HG02588 (cell line): Measurements from ENCODE around the gene P2RX1.

Source experiments
- ATAC-seq: cut with Tn5 transposase; IDR thresholded peaks from one replicate; pipeline ENCODE4 v1.9.1; 2021; ENCODE audit warnings: mild to moderate bottlenecking, moderate library complexity; ENCODE audit not compliant: unreplicated experiment

P2RX1 gene

DNA sequence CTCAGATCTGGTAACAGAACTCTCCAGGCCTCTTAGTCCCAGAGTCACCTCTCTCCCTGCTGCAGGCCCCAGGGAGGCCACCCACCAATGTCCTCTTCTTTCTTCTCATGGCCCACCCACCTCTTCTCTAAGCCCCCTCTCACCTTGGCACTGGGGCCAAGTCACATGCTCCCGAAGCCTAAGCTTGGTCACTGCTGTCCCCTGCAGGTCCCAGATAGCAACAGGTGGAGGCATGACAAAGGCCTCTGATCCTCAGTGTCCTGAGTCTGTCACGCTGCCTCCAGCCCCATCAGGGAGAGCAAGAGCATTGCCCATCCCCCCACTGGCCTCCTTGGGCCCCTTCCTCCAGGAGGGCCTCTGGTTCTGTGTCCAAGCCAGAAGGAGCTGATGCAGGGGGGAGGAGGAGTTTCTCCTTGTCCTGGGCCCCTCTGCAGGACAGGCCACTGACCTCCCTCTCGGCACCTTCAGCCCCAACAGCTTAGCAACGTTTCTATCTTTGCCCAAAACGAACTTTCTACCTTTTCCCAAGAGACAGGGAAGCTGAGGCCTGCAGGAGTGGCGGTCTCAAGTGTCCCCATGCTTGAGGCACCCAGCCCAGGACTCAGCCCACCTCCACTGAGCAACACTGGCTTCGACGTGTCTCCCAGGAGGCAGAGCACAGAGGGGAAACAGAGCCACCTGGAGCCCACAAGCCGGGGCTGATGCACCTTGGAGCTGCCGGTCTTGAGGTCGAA, 8.6 kb downstream of the P2RX1 start:
- ATAC-seq = no peak

DNA sequence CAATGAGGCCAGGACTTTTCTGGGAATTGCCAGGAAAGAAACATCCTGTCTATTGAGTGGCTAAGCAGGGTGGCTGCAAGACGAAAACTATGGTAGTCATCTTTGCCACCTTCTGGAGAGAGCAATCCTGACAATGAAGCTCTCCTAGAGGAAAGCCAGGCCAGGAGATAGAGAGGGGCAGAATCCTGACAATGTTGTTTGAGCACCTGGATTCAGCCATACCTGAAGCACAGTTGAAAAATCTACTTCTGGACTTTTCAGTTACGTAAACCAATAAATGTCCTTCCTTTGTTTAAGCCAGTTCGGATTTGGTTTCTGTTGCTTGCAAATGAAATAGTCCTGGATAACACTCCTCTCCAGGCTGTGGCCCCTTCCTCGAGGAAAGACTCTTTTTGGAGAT, 9.4 kb downstream of the P2RX1 start:
- ATAC-seq = no peak

DNA sequence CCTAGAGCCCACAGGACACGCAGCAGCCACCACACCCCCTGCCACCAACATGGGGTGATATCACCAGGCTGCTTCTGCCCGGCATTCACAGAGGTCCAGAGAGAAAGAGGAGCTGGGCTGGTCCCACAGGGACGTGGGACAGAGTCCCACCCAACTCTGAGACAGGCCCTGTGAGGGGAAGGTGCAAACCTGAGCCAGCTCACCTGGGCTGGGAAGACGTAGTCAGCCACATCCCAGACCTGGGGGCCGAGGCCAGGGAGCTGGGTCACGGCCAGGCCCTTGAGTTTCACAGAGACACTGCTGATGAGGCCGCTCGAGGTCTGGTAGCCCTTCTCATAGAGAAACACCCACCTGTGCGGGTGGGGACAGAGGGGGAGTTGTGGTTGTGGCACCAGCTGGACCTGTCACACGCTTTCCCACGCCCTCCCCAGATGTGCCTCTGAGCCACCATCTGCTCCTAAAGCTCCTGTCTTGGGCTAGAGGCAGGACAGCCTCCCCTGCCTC, 11.2 kb downstream of the P2RX1 start:
- ATAC-seq = no peak

DNA sequence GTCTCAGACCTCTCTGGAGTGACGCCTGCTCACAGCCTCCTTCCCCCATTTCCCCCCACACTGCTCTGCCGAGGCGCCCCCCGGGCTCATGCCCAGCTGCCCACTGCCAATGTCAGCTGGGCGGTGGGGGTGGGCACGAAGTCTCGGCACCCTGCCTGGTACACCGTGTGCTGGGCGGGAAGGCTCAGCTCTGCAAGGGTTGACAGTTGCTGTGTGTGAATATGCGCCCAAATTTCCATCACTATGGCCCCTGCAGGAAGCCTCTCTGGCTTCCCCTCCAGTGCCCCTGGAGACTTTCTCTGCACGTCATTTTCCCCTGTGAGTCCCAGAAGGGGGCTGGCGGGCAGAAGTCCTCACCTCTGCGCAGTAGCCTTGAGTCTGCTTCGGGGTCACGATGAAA, 11.8 kb downstream of the P2RX1 start:
- no peak for ATAC-seq

DNA sequence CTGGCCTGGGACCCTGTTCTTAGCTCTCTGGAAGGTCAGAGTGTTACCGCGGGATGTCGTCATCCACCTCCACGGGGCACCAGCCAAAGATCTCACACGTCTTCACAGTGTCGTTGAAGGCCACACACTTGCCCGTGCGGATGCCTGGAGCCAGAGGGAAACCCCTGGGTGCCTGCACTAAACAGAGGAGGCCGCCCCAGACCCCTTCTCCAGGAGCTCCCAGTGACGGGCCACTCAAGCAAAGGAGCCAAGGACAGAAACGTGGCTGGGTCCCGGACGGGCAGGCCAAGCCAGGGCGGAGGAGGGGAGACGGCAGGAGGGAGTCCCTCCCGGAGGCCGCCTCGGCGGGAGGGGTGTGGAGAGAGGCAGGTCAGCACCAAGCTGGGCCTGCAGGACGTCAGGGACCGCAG, 12.4 kb downstream of the P2RX1 start:
- ATAC-seq = no peak

DNA sequence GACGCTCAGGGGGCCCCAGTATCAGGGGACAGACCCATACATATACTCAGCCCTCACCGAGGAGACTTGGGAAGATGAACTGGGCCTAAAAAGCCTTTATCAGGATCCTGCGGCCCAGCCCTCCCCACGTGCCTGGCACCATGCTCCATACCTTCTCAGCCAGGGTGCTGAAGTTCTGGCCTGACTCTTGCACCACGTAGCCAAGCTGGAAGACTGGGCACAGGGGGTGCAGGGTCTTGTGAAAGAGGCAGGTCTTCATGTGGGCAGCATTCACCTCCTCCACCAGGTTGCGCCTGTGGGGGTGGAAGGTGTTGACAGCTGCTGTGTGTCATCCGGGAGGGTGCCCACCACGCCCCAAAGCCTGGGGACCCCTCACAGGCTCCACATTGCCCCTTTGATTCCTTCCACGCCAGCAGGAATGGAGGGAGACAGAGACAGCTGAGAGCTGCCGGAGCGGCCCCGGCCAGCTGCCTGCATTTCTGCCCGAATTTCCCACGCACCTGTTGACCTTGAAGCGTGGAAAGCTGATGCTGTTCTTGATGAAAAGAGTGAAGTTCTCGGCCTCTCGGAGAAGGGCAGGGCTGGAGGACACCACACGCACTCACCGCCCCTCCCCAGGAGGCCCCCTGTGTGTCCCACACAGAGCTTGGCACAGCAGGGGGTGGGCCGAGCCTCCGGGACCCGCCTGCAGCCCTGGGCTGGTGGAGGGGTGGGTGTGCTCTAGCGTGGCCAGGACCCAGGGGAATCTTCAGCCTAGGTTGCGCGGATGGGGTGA, 13.0 kb downstream of the P2RX1 start:
- no peak for ATAC-seq

DNA sequence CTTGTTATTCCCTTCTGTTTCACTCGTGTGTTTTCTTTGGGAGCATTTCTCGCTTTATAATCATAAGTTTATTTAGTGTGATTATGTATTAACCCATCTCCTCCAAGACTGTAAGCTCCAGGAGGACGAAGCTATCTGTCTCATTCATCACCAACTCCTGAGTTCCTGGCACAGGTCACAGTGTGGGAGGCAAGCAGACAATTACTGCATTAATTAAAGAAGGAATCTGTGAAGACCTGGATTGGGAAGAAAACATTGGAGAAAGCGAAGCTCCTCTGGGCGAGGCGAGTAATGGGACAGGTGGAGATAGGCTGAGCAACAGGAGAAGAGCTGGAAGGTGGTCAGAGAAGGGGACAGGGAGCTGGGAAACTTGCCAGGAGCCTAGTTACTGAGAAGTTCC, 15.6 kb downstream of the P2RX1 start:
- ATAC-seq = no peak

DNA sequence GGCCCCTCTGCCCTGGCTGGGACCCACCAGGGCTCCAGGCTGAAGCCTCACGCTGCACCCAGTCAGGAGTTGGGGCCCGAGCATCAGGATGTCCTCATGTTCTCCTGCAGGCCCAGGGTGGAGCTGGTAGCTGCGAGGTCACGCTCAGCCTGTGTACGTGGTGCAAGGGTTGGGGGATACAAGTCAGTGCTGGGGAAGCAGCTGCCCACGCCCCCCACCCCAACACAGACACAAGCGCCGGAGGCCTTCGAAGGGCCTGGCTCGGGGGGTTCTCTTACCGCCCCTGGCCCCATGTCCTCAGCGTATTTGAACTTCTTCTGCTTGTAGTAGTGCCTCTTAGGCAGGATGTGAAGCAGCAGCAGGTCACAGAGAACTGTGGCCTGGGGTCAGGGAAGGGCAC, 18.5 kb downstream of the P2RX1 start:
- no peak for ATAC-seq

DNA sequence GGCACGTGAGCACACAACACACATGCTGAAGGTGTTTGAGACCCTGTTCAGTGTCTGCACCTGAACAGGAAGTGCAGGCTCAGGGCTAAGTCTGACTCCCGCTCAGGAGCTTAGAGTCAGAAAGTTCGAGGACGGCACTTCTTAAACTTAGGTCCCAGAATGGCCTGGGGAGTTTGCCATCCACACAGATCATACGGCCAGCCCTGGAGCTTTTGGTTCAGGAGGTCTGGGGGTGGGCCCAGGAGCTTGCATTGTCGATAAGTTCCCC, 19.4 kb downstream of the P2RX1 start:
- no peak for ATAC-seq

DNA sequence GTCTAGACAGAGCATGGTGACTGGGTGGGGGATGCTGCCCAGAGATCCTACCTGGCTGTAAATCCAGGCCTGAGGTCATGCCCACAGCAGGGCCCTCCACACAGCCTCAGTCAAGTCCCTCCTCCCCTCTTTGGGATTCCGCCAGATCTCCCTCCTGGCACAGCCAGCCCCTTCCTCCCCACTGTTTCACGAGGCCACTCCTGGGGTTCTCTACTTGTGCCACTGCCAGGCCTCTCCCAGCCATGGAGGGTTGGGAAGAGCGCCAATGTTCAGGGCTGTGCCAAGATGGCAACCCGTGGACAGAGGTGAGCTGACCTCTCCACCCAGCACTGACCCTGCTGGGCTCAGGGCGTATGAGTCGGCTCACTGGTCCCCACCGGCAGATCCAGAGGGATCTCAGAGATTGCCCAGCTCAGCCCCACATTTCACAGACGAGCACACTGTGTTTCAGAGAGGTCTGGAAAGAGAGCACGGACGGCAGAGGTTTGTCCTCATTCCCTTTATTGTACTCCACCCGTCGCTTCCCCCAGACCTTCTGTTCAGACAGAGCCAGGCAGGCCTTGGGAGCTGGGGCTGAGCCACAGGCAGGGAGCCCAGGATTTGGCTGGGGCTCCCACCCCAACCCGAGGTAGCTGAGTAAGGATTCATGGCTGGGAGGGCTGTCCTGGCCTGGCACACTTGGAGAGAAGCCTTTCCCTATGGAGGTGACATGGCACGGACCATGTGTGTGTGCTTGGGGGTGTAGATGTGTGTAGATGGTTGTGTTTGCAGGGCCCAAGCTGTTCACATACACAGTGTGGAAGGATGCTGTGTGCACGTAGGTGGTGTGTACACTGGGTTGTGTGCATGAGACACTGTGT, 19.9 kb downstream of the P2RX1 start:
- ATAC-seq = no peak

DNA sequence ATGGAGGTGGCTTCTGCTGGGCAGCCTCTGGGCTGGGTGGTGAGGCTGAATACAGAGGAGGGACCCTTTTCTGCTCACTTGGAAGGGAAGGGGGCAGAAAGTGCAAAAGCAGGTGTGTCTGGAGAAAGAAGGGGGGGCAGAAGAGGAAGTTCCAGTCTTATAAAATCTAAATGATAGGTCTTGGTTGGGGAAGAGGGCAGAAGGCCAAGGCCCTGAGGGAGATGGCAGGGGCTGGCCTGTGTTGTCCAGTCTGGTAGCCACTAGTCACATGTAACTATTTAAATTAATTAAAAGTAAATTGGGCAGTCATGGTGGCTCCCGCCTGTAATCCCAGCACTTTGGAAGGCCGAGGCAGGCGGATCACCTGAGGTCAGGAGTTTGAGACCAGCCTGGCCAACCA, 20.9 kb downstream of the P2RX1 start:
- no peak for ATAC-seq

DNA sequence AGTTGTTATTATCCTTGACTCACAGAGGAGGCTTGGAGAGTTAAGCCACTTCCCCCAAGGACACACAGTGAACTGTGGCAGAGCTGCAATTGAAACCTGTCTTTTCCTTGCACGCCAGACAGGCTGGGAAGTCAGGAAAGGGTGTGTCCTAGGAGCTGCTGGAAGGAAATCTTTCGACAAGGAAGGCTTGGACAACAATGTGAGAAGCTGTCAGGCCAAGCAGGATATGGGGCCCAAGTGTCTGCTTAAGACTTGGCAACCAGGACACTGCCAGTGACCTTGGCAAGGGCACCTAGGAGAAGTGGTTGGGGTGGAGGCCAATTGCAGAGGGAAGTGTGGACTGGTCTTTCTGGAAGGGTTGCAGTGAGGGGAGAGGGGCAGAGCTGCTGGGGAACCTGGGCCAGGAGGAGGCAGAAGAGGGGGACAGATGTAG, 21.3 kb downstream of the P2RX1 start:
- ATAC-seq = no peak

DNA sequence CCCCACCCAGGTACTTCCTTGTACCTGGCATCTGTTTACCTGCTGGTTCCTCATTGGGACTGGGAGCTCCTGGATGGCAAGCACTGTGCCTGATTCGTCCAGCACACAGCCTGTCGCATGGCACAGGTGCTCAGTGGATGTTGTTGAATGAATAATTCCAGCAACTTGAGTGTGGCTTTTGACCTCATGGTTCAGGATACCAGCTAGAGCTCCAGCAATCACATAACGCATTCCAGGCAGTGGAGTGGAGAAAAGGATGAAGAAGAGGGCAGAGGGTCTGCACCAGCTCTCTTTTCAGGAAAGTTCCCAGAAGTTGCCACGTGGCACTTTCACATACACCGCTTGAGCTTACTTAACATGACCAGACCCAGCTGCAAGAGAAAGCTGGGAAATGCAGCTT, 22.1 kb downstream of the P2RX1 start:
- no peak for ATAC-seq

DNA sequence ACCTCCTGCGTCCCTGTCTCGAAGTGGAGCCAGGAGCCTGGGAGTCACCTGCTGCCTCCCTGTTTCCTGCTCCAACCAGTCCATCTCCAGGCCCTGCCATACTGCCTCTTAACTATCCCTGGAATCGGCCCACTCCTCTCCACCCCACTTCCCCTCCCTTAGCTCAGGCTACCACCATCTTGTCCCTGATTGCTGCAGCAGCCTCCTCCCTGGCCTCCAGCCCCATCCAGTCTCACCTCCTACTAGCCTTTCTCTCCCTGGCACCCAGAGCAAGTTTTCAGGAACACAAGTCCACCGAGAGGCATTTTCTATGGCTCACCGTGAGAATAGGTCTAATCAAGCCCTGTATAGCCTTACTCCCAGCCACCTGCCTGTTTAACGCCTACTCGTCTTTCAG, 22.5 kb downstream of the P2RX1 start:
- ATAC-seq = no peak

DNA sequence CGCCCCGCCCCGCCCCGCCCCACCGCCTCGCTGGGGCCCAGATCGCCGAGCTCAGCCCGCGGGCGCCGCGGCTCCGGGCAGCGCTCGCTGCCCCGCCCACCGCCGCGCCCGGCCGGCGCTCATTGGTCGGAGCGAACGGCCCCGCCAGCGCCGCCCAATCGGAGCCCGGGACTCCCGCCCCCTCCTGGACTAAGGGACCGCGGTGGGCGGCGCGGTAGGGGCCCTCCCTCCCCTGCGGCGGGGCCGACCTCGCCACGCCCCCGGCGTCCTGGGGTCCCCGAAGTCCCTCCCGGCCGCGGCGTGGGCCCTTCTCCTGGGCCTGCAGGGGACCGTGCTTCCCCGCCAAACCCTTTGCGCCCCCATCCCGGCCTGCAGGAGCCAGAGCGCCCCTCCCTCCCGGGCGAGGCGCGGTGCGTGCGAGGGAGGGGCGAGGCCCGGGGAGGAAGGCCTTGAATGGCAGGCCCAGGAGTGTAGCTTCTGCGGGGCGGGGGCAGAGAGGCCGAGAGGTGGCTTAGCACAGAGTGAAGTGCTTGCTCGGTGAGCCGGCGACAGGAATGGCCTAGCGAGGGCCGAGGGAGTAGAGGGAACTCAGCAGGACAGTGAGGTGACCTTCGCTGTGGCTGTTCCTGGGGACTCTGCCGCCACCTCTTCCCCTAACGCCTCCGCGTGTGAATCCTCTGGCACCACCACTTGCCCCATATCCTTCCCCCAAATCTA, 23.1 kb downstream of the P2RX1 start, which contains the start of gene CAMKK1:
TSS of gene CAMKK1 (minus strand) at position 51 of the 717 bp plus-strand sequence. CDS start 7,366 bp downstream, outside the sequence.
- ATAC-seq = peak; percentile 80

DNA sequence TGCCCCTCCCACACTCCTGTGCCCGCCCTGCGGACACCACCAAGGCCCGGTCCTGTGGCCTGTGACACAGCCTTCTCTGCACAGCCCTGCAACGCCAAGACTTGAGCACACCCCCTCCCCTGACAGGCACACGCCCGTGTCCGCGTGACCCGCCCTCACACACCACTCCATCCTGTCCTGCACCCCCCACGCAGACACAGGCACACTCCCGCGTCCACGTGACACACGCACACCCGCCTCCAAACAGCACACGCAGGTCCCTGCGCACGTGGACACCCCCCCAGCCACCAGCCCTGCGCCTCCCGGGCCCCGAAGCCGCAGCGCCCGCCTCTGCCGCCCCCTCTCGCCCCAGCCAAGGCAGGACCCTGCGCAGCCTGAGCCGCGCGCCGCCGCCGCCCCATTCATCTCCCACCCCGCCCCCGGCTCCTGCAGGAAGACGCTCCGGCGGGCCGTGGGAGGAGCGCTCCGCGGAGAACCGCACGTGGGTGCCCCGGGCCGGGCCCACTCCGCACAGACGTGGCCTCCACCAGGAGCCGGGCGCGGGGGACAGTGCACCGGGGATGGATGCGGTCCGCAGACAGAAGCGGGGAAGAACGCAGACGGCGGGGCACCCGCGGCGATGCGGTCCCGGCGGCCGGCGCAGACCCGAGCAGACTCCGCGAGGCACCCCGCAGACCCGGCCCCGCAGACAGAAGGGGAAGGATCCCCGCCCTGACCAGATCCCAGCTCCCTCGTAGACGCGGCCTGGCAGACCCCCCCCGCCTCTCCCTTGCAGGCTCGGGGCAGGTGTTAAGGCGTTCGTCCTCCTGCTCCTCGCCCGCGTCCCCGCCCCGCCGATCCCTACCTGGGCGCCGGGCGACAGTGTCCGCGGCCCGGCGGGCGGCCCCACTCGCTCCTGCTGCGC, 23.9 kb downstream of the P2RX1 start:
- ATAC-seq = peak; percentile 6

DNA sequence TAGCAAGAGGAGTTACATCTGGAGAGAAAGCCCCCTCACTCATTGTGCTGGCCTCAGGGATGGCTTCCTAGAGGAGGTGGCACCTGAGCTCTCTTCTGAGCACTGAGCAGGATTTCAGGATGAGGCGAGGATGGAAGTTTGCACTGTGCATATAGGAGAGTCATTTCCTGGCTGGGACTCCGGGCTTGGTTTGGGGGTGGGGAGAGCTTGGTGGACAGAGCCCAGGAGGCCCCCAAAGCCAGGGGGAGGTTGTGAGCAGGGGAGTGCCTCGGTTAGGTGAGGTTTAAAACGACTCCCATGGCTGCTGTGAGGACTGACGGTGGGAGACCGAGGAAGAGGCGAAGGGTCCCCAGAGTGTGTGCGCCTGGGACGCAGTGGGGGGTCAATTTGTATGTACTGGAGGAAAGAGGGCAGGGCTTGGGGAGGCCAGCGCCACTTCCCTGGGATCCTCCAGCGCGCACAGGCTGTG, 24.6 kb downstream of the P2RX1 start:
- ATAC-seq = no peak

DNA sequence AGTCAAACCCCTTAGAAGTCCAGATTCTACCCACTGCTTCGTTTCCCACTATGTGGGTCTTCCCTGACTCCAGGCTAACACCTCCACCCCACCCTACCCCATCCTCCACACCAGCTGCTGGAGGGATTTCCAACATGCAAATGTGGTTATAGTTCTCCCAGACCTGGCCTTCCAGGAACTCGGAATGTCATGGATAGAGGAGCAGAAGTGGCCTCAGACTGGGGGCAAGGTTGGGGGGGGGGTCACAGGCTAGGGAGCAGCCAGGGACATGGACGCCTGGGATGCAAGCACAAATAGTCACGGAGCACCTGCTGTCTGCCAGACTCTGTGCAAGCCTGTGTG, 25.4 kb downstream of the P2RX1 start:
- ATAC-seq = no peak

DNA sequence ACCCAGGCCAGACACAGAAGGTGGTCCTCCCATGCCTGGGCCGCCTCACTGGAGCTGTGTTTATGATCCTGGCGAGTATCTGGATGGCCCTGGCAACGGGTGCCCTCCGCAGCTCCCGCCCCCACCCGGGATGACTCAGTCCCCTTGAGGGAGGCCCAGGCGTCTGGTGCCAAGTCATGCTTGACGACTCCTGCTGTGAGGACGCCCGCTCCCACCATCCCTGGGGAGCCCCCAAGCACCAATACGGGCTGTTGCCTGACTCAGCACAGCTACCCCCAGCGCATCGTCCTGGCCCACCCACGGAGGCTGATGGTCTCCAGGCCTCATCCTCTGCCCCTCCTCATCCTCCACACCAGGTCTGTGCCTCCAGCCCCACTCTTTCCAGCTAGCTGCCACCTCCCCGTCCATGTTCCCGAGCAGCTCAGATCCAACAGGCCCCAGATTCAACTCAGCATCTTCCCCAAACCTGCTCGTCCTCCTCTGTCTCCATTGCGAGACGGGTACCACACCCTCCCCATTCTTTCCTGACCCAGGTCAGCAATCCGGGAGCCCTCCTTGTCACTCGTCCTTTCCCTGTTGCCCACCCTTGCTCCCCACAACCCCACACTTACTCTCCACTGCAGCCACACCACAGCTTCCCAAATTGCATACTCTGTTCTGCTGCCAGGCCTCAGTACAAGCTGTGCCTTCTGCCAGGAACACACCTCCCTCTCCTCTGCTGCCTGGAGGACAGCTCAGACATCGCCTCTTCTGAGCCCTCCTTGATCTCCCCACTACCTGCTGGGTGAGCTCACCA, 26.0 kb downstream of the P2RX1 start:
- no peak for ATAC-seq
